Right kidney (tissue), 1 donor: ENCODE results near the gene RSF1.
"Not testable (repeated sequence)": the region's sequence is repeated elsewhere in the genome, so short reads cannot be mapped to it uniquely, and the experiment has no call there.

Source experiments
- DNase-seq: peaks from one replicate; pipeline ENCODE4 v3.0.0-alpha.2; 2016

RSF1 gene

DNA sequence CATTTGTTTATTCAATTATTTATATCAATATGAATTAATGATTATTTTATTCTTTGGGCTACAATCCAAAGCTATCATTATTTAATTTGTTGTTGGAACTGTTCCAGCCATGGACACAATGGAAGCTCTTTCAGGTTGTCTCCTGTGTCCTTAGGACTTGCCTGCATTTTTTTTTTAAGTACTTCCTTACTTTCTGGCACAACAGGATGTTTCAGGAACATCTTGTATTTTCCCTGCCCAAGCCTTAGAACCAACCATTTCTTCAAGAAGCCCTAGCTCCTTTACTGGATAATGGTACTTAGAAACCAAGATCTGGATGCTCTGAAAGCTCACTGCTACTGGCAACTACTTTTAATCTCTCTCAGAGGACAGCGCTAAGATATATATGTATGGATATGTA, 125.1 kb downstream of the RSF1 start:
- DNase-seq, result no peak

DNA sequence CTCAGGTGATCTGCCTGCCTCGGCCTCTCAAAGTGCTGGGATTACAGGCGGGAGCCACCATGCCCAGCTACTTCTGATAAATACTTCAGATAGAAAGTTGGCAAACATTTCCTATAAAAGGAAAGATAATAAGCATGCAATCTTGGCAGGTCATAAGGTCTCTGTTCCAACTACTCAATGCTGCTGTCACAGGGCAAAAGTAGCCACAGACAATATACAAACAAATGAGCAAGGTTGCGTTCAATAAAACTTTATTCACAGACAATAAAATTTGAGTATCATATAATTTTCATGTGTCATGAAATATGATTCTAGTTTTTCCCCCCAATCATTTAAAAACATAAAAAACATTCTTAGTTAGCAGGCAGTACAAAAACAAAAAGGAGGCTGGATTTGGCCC, 129.9 kb downstream of the RSF1 start:
- no peak for DNase-seq

GRCh38 chr11:77687088-77687487, 133.4 kb downstream of the RSF1 start:
- no peak for DNase-seq

DNA sequence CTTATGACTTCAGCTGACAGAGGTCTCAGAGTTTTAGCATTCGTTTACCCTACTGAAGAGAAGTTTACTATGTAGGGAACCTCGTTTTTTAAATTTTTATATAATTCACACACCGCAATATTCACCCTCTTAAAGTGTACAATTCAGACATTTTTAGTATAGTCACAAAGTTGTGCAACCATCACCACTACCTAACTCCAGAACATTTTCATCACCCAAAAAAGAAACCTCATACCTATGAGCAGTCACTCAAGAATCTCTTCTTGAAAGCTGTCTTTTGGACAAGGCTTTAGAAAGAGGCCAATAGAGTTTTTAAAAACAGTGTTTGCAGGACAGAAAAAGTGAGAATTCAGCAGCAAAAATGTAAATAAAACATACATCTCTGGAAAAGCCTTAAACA, 143.4 kb downstream of the RSF1 start:
- no peak for DNase-seq

DNA sequence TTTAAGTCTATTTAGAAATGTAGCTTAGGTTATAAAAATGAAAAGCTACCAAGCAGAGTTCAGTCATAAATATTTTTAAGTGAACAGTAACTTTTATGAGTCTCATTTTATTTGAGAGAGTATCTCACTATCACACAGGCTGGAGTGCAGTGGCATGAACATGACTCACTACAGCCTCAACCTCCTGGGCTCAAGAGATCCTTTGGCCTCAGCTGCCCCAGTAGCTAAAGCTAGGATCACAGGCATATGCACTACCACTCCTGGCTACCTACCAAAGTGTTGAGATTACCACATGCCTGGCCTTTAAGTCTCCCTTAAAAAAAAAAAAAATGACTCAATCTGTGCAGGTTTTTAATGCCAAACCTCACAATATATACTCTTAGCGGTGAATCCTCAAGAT, 148.3 kb downstream of the RSF1 start:
- no peak for DNase-seq

DNA sequence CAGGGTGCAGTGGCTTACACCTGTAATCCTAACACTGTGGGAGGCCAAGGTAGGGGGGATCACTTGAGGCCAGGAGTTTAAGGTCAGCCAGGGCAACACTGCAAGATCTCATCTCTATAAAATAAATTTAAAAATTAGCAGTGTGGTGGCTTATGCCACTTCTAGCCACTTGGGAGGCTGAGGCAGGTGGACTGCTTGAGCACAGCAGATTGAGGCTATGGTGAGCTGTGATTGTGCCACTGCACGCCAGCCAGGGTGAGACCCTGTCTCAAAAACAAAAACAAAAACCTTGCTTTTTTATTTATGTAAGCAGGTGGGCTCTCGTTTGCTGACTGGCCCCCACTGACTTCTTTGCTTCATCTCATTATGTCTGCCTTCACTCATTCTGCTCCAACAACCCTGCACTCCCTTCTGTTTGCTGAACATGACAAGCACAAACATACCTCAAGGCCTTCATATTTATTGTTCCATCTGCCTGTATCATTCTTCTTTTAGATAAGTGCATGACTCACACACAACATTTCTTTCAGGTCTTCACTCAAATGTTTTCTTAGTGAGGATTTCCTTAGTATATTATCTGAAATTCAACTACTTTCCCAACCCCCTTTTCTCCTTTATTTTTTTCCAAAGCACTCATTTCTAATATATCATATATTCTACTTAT, 150.5 kb downstream of the RSF1 start:
- DNase-seq, result no peak

DNA sequence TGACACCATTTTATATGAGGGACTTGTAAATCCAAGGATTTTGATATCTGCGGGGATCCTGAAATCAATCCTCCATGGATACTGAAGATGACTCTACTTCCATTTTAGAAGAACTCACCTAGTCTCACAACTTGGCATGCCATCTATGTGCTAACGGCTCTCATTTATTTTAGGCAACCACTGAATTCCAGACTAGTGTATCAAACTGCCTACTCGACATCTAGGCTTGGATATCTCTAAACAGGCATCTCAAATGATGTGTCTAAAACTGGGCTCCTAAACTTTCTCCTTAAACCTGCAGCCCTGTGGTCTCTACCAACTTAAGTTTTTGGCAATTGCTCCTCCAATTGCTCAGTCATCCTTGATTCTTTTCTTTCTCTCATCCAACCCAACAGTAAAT, 151.8 kb downstream of the RSF1 start:
- DNase-seq, result no peak

- DNase-seq, result no peak
Observed at GRCh38 chr11:77665240-77665965, 155.1 kb downstream of the RSF1 start.

DNA sequence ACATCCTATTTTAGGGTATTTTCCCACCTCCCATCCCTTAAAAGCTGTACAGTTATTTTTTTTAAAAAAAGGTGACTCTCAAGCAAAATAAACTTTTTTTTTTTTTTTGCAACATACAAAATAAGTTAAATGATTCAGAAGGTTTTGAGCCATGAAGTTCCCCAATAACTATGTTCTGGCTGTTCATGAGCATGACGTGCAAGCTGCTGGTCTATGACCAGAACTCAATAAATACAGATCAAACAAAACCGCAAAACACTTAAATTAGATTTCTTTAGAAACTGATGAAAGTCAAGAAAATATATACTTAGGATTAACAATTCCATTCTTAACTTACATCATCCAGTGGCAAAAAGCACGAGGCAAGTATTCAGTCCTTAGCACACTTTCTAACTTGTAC, 158.9 kb downstream of the RSF1 start:
- DNase-seq, result no peak

- no peak for DNase-seq
Observed at GRCh38 chr11:77660947-77661346, 159.6 kb downstream of the RSF1 start.

- DNase-seq, result no peak
Observed at GRCh38 chr11:77658213-77659013, 162.1 kb downstream of the RSF1 start.

GRCh38 chr11:77656362-77656761, 164.2 kb downstream of the RSF1 start:
- no peak for DNase-seq

GRCh38 chr11:77654770-77655434, 165.6 kb downstream of the RSF1 start:
- no peak for DNase-seq

DNA sequence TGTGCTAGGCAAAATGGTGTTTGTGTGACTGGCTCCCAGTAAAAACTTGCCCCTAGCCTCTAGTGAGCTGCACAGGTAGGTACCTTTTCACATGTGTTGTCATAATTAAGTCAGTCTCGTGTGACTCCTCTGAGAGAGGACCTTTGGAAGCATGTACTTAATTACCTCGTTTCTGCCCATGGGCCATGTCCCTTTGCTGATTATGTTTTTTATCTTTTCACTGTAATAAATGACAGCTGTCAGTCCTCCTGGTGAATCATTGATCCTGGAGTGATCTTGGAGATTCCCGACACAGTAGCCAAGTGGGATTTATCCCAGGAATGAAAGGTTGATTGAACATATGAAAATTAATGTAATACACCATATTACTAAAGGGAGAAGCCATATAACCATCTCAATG, 170.4 kb downstream of the RSF1 start:
- DNase-seq, result no peak

DNA sequence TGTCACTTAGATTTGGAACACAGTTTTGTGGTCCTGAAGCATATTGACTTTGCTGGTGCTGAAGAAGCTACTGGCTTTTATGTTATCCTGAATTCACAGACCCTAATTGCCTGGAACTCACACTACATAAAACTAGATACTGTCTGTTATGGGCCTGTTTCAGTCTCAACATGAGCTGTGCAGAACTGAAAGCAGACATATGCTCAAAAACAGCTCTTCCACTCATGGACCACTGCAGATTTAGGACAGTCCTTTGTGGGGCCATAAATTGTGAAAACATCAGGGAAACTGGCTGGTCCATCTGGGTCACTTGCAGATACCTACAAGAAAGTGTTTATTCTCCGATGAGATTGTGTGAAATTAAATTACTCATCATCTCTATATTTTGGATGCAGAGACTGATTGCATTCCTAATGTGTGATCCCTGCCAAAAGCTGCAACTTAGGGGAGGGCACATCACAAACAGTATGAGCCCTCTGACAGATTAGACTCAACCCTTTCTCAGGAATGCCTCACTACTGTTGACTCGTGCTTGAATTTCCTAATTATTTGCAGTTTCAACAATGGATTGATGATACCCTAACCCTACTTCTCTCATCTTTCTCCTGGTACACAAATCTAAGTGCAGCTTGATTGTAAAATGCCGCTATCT, 172.7 kb downstream of the RSF1 start:
- DNase-seq, result no peak

DNA sequence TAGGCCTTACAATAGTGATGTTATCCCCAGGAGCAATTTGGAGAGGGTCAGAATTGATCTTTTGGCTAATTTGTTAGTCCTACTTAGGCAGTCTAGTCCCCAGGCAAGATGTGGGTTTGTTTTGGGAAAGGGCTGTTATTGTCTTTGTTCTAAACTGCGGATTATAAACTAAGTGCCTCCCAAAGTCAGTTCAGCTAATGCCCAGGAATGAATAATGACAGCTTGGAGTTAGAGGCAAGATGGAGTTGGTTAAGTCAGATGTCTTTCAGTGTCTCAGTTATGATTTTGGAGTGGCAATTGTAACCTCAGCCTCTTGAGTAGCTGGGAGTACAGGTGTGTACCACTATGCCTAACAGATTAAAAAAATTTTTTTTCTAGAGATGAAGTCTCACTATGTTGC, 175.6 kb downstream of the RSF1 start:
- no peak for DNase-seq

DNA sequence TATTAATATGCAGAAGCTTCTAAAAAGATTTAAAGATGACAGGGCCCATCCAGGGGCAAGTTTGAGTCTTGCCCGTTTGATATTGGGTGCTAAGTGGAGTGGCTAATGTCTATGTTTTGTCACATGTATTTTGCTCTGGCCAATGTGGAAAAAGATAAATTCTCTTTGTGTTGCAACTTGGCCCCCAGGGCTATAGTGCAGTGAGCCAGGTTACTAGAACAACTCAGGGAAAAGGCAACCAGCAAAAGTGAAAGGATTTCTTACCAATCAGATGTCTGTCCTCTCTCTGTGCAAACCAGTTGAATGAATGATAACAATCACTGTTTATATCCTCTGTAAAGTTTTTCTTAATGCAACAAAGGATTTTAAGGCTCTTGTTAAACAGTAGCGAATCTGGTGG, 178.3 kb downstream of the RSF1 start:
- no peak for DNase-seq

GRCh38 chr11:77637345-77638165, 183.0 kb downstream of the RSF1 start, which contains the start of gene CLNS1A:
Gene CLNS1A (minus strand): TSS chr11:77637794. CDS start chr11:77637714, 80 bp downstream.
- DNase-seq, result peak; percentile 90

- DNase-seq, result no peak
Observed at GRCh38 chr11:77636731-77637344, 183.7 kb downstream of the RSF1 start.

- not testable (repeated sequence) for DNase-seq
Observed at GRCh38 chr11:77633926-77634325, 186.6 kb downstream of the RSF1 start.
